GM18505 (cell line): ENCODE measurements around the gene SHB.

ENCODE experiments used
- ATAC-seq: cut with Tn5 transposase; IDR thresholded peaks from one replicate; pipeline ENCODE4 v1.9.1; 2021; ENCODE audit not compliant: unreplicated experiment
- POLR2A ChIP-seq: IDR thresholded peaks from 4 replicates; pipeline ENCODE4 v1.6.1; 2011; ENCODE audit warnings: borderline replicate concordance; ENCODE audit not compliant: insufficient read depth, insufficient read length; ENCODE audit errors: extremely low read depth

The SHB gene

DNA sequence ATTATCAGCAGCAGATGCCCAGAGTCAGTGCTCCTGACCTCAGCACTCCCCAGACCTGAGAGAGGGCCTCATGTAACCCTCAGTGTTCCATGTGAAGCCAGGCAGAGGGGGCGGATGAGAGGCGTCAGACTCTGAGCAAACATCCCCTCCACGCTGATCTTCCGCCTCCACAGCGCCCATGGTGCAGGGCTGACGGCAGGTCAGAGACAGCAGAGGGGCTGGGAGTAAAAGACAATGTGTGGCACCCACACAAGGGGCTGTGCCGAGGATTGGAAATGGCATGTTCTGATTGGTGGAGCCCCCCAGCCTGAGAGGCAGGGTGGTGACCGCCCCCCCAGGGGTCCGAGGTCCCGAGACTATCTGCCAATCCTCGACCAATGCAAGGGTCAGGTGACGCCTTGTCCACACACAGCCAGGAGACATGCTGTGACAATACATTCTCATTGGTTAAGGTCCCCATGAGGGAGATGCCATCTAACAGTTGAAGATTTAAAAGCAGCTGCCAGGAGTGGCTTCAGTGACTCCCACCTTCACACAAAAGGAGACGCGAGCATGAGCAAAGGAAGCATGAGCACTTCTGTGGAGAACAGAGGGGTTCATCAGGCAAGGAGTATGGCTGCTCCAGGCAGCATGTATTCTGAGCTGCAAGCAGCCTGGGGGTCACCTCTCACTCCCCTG lies 145.8 kb downstream of the SHB start:
- TF ChIP-seq POLR2A, result no peak
- ATAC-seq, result no peak

DNA sequence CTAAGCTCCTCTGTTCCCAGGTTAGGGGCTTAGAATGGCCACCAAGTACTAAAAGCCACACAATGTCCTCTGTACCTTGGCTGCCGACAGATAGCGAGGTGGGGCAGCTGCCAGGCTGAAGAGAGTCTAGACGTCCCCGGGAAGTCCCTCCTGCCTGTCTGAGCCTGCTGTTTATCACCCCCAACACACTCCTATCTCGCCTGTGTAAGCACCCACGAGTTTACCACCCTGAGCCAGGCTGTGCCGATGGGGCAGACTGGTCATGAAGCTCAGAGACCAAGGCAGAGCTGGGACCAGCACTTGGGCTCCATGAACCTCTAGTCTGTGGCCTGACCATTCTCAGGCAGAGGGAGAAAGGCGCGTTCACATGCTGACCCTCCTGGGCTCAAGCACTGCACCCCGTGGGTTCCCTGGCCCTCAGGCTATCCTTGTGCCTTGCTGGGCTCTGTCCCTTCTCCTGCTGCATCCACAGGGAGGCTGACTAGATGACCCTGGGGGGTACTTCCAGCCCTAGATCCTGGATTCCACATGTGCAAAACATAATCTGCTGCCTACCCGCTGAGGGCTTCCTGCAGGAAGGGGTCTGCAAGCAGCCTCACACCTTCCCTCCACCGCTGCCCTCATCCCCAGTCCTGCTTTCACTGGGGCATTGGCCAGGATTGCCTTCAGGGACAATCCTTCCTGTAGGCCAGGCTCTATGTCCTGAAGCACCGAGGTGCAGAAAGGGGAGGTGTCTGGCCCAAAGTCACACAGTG lies 146.5 kb downstream of the SHB start:
- no peak for ATAC-seq
- TF ChIP-seq POLR2A, result no peak

DNA sequence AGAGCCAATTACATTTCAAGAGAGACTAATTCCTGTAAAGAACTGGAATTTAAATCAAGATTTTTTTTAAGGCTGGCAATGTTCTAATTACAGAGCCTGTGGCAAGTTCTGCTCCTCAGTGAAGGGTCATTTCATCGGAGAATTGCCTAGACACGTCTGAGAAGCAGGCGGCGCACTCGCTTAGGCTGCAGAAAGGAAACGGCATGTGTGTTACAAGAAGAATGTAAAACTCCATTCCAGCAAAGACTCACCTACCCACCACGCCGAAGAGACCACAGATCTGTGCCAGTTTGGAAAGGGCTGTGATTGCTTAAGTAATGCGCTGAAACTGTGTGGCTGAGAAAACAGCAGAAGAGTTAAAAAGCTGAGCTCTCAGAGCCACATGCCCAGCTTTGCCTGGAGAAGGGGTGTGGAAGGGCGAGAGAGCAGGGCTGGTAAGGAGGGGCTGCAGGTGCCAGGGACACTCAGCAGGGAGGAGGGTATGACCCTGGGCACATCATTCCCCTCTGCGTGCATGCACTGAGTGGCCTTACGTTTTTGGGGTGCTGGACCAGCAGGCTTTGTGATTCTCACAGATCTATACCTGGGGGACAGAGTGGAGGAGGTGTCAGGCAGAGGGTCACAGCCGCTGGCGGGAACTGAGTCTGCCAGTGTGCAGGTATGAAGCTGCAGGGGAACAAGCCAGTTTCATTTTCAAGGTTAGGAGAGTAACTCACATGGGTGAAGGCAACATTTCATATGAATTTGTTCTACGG lies 147.3 kb downstream of the SHB start:
- TF ChIP-seq POLR2A, result no peak
- ATAC-seq, result no peak

DNA sequence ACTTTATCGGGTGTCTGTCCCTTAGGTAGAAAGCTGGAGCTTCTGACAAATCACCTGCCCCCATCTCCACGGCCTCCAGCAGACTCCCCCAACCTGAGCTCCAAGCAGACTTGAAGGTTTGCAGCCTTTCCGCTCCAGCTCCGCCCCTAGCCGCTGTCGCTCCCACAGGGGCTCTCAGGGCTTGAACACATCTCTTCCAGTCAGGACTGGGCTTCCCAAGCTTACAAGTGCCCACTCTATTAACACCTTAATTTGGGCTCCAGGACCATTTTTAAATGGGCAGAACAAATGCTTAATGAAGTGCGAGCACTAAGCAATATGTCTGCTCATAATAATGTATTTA lies 147.9 kb downstream of the SHB start:
- TF ChIP-seq POLR2A, result no peak
- no peak for ATAC-seq

DNA sequence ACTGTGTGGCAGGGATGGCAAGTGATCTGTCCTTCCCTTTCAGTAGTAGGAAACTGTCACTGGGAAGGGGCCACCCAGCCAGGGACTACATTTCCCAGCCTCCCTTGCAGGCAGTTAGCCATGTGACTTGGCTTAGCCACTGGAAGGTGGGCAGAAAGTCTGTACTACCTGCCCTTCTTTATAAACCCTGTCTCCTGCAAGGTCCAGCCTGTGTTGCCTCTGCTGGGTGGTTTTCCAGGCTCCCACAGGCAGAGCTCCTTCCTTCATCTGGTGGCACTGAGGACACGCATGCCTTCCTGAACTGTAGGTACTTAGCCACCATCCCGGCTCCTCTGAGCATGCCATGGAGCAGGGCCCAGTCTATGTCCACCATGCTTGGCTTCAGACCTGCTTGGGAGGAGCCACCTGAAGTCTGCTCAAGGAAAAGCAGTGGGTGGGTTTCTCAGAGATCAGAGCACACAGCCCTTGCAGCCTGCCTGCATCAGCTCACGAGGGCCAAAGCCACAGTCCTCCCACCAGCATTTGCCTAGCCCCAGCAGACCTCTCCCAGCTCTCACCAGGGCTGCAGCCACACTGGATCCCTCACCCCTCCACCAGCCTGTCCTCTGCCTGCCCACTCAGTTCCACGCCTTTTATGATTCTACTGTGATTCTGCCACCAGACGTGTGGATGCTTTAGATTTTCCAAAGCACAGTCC lies 148.4 kb downstream of the SHB start:
- no peak for TF ChIP-seq POLR2A
- no peak for ATAC-seq

DNA sequence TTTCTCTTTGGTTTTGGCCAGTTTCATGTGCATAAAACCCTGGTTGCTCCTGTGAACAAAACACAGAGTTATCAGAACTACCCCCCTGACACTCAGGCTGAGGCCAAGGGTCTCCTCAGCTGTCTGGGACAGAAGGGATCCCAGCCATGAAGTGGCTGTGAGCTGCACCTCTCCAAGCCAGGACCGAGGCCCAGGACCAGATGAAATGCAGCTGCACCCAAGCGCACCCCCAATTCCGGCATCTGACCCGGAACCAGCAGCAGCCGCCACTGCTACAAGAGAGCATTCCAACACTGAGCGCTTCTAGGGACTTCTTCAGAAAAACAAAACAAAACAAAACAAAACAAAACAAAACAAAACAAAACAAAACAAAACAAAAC lies 149.1 kb downstream of the SHB start:
- no peak for TF ChIP-seq POLR2A
- no peak for ATAC-seq

DNA sequence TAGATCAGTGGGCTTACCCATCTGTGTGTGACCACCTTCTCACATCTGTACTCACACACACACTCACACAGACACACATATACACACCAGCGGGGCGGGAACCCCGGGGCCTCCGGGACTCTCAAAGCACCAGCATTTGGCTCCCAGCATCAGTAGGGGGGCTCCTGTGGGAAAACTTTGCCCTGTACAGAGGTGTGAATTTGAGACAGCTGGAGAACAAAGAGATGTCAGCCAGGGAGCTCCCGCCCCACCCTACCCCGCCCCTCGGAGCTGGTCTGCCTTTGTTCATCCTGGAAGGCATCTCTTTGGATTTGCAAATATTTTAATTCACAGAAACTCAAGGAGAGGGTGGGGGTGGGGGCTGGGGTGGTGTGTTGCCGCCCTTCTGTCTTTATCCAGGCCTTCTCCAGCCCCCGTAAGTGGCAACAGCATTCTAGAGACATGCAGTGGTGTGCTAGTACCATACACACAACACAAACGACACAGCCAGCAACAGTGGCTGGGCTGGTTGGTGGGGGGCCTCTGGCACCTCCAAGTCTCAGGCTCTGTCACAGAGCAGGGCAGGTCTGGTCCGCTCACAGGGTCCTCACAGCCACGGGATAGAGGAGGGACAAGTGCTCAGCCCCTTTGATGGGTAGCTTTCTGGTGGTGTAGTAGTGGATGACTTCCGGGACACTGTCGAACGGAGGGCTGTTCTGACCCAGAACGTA lies 149.6 kb downstream of the SHB start:
- TF ChIP-seq POLR2A, result no peak
- ATAC-seq, result no peak

DNA sequence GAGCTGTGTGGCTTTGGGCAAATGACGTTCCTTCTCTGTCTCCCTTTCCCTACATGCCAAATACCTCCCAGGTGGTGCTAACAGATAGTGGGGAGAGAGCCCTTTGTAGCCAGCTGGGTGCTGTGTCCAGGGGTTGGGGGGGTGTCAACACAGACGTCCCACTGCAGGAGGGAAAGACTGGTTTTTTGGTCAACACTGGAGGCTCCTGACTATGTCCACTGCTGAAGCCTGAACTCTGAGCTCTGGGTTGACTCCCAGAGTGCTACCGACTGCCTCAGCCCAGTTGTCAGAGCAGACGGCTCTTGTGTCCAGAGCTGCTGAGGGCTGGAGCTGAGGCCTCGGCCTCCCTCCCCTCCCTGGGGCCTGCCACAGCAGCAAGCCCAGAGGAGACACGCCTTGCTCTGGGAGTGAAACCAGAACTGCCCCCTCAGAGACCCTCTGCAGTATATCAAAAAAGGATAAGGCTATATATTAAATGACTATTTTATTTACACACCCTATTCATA lies 150.3 kb downstream of the SHB start:
- TF ChIP-seq POLR2A, result no peak
- no peak for ATAC-seq

DNA sequence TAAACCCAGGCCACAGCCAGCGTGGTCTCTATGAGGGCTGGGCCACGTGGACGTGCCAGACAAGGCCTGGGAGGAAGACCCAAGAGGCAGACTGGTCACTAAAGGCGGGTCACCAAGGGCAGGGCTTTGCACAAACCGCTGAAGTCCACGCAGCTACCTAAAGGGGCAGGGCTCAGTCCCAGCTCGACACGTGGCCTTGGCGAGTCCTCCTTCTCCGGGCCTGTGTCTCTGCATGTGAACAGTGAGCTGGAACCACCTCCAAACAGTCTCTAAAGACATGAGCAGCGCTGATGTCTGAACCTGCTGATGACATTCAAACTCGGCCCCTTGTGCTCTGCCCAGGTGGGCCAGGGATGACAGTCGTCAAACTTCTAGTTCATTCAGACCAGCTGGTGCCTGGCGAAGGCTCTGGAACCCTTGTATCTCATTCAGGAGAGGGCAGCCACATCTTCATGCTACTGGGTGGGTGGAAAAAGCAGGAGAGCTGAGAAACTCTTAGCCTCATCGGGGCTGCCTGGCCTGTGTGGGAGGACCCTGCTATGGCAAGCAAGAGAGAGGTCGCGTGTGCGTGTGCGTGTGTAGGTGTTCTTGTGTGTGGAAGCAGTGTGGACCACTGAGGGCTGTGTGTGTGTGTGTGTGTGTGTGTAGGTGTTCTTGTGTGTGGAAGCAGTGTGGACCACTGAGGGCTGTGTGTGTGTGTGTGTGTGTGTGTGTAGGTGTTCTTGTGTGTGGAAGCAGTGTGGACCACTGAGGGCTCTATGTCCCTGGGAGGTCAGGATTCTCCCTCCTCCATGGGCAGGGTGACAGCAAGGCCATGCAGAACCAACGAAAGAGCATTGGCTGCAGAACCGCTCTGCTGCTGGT lies 151.0 kb downstream of the SHB start:
- TF ChIP-seq POLR2A, result no peak
- ATAC-seq, result no peak

DNA sequence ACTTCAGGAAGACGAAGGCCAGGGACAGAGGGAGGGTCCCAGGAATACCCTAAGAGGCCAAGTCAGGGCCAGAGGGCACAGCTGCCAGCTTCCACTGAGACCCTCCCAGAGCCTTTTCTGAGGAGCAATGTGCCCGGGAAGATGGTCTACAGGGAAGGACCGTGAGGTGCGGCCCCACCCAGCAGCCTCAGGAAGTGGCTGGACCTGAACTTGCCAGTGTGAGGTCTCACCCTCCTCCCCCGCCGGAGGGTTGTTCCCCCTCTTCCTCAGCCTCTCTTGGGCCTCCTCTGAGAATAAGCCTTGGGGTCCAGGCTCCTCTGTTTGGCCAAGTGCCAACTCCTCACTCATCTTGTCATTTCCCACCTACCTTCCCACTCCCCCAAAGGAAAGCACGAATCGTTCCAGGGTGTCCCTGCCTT lies 151.7 kb downstream of the SHB start:
- no peak for ATAC-seq
- TF ChIP-seq POLR2A, result no peak

DNA sequence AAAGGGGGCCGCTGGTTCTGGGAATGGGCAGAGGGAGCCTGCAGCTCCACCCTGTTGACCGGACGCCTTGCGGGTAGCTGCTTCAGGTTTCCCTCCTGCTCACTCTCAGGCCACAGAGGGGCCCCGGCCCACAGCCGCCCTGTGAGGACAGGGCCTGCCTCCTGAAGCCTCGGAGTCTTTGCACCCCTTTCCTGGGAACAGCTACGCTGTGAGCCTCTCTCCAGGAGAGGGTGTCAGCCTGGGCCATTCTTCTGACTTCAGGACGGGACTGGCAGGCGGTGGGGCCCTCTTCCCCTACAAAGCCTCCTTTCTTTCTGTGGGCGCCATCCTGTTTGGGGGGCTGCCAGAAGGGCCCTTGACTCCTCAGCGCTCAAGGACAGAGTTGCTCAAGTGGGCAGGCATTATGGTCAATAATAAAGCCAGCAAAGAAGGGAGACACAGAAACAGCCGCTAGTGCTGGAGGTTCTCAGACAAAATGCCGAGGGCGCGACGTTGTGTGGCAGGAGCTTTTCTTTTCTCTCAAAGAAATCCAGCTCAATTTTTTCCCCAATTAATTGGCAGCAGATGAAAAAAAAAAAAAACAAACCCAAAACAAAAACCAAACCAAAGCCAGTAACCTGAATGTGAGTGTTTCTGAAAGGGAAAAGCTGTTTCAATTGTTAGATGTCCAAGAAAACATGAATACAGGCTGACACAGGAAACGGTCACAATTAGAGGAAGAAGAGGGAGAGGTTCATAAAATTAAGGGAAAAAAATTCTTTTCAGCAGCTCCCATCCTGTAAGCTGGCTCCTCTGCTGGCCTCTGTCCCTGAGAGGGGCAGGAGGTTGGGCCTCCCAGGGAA lies 152.3 kb downstream of the SHB start:
- TF ChIP-seq POLR2A, result no peak
- no peak for ATAC-seq
